ENCODE data around the gene MRM3.

DNA sequence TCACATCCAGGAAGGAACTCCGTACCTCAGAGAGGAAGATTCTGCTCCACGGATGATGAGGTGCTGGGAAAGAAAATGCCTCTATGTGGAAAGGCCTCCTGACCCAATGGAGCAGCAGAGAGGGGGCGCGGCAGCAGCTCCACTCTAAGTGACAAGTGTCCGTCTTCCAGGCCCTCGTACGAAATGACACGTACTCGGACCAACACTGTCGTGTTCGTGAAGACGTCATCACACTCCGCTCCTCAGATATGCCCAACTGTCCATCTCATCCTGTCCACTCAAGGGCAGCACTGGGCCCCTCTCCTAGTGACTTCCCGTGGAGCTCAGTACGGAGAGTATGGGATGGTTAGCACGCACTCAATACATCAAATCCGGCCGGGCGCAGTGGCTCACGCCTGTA lies 32.2 kb downstream of the MRM3 start:
- no peak for TF ChIP-seq POLR2AphosphoS5 (IDR thresholded peaks at IDR 0.05; ENCODE audit: low read depth, low read length)
- no peak for TF ChIP-seq TAF1 (IDR thresholded peaks at IDR 0.05; ENCODE audit: borderline replicate concordance, low read depth, low read length)

Data from GM12892 (cell line).